PC-3 (cell line): ENCODE data around the gene TMPRSS13.

Experiments used
- EZH2phosphoT487 ChIP-seq: fragments of 300-600 bp; sonication (generic); IDR thresholded peaks from 2 replicates; pipeline ENCODE4 v1.6.1; 2018; ENCODE audit warnings: mild to moderate bottlenecking, antibody characterized with exemption, low read length, borderline replicate concordance
- TF ChIP-seq, protein P1 (sequence below): fragments of 300-600 bp; sonication (generic); conservative IDR thresholded peaks from 2 replicates; pipeline ENCODE4 v1.5.1; 2017; ENCODE audit warnings: antibody characterized with exemption, low read depth, mild to moderate bottlenecking, low read length

DNA sequence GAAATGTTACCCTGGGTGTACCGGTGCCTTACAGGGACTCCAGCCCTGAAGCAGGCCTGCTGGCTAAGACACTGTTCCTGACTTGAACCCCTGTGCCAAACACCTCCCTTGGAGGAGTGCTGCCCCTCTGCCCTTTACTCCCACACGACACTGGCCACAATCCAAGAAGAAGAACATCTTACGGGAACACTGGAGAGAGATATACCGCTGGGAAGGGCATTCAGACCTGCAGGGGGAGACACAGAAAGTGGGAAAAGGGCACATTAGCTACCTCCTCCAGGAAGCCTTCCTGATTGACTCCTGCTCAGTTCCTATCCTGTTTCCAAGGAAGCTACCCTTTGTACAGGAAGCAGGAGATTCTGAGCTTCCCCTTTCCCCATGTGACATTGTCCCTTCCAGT, 18.7 kb downstream of the TMPRSS13 start:
- TF ChIP-seq, protein P1, sequence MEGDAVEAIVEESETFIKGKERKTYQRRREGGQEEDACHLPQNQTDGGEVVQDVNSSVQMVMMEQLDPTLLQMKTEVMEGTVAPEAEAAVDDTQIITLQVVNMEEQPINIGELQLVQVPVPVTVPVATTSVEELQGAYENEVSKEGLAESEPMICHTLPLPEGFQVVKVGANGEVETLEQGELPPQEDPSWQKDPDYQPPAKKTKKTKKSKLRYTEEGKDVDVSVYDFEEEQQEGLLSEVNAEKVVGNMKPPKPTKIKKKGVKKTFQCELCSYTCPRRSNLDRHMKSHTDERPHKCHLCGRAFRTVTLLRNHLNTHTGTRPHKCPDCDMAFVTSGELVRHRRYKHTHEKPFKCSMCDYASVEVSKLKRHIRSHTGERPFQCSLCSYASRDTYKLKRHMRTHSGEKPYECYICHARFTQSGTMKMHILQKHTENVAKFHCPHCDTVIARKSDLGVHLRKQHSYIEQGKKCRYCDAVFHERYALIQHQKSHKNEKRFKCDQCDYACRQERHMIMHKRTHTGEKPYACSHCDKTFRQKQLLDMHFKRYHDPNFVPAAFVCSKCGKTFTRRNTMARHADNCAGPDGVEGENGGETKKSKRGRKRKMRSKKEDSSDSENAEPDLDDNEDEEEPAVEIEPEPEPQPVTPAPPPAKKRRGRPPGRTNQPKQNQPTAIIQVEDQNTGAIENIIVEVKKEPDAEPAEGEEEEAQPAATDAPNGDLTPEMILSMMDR: no peak
- no peak for TF ChIP-seq EZH2phosphoT487
